Measurements from ENCODE around the gene ZMYM2. TPM values are rescaled to one million over a fixed set of nuclear protein-coding genes. Genes with fewer than 3 reads are reported as not detected.
A peak's percentile ranks its signal among the peaks of the same experiment; 100 is the strongest.

The ZMYM2 gene
- polyA plus RNA-seq, 3 donors: 6.7 to 32.6 (median 8.5) TPM

DNA sequence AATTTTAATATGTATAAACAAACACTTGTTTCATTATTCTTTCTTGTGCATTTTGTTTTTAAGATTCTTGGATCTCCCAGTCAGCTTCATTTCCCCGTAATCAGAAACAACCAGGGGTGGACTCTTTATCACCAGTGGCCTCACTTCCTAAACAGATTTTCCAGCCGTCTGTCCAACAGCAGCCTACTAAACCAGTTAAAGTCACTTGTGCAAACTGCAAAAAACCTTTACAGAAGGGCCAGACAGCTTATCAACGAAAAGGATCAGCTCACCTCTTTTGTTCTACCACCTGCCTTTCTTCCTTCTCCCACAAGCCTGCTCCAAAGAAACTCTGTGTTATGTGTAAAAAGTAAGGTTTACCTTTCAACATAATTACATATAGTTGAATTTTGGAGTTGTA is 44.3 kb downstream of the ZMYM2 start:
- H3K27me3 Mint-ChIP-seq (ENCODE audit: low read depth in 3 of 3): no peaks in the 10 kb centered on the region

GRCh38 chr13:20006206-20006605 is 47.7 kb downstream of the ZMYM2 start:
- H4K20me1 ChIP-seq (ENCODE audit: insufficient read depth, low read length): peaks cover 25% of the 10 kb centered on the region
- H3K4me3 Mint-ChIP-seq: no peak overlapping the region
- H2AFZ ChIP-seq (ENCODE audit: insufficient read depth, low read depth, low read length, poor library complexity, severe bottlenecking): no peak overlapping the region
- peaks cover 79 to 95% of the 10 kb centered on the region in 2 donors for H3K36me3 ChIP-seq (replicated peaks in 1 of 2; ENCODE audit: control insufficient read depth in 1 of 2, insufficient read depth in 2 of 2, low read length in 2 of 2)
- H3K27ac ChIP-seq (ENCODE audit: low read depth in 1 of 2, low read length in 2 of 2): no peak overlapping the region
- H3K4me1 Mint-ChIP-seq: no peaks in the 10 kb centered on the region
- no peak overlapping the region for H3K4me3 ChIP-seq (replicated peaks in 1 of 3; ENCODE audit: low read depth in 2 of 3, low read length in 3 of 3)
- no peak overlapping the region for H3K4me2 ChIP-seq (replicated peaks; ENCODE audit: extremely low read depth, low read length, poor library complexity, severe bottlenecking)
- H3K9me3 Mint-ChIP-seq: peaks cover 0 to 2% (median 0%) of the 10 kb centered on the region in 7 donors
- no peaks in the 10 kb centered on the region for H3K27me3 ChIP-seq (ENCODE audit: control insufficient read depth in 2 of 2, insufficient read depth in 2 of 2, low read length in 2 of 2)
- no peak for DNase-seq
- peaks cover 4% of the 10 kb centered on the region for H3K79me2 ChIP-seq (ENCODE audit: insufficient read depth, low read length)
- H3K9me3 ChIP-seq (replicated peaks in 1 of 2; ENCODE audit: control insufficient read depth in 1 of 2, insufficient read depth in 1 of 2, low read length in 2 of 2): no peaks in the 10 kb centered on the region
- TF ChIP-seq CTCF (IDR thresholded peaks at IDR 0.05): no peak
- H3K27ac Mint-ChIP-seq: no peak overlapping the region
- intact Hi-C loops (cut with micrococcal nuclease): no loop called here
- WGBS (ENCODE audit: insufficient coverage): 100% methylated on average over 1 of the region's 1 CpG
- no peaks in the 10 kb centered on the region for H3K4me1 ChIP-seq (ENCODE audit: control insufficient read depth in 1 of 2, insufficient read depth in 2 of 2, low read length in 2 of 2)
- H3K36me3 Mint-ChIP-seq: peaks cover 62 to 84% of the 10 kb centered on the region in 2 donors
- no peaks in the 10 kb centered on the region for H3K27me3 Mint-ChIP-seq (ENCODE audit: low read depth in 3 of 3)
- no peak overlapping the region for H3K9ac ChIP-seq (ENCODE audit: insufficient read depth, low read length, poor library complexity, severe bottlenecking)

More for the DNA sequence above, 44.3 kb downstream of the ZMYM2 start:
- Mint-ChIP-seq H3K27ac (peak overlapping the region in 1 of 7 donors; percentile 19), H3K9me3 (no peaks in the 10 kb centered on the region), H3K4me1 (no peaks in the 10 kb centered on the region), H3K36me3 (peaks cover 56 to 74% of the 10 kb centered on the region in 2 donors), H3K4me3 (no peak overlapping the region)
- Histone ChIP-seq H3K27me3 (ENCODE audit: control insufficient read depth in 2 of 2, insufficient read depth in 2 of 2, low read length in 2 of 2) (no peaks in the 10 kb centered on the region), H3K36me3 (replicated peaks in 1 of 2; ENCODE audit: control insufficient read depth in 1 of 2, insufficient read depth in 2 of 2, low read length in 2 of 2) (peaks cover 58 to 92% of the 10 kb centered on the region in 2 donors), H2AFZ (ENCODE audit: insufficient read depth, low read depth, low read length, poor library complexity, severe bottlenecking) (no peak overlapping the region), H3K27ac (ENCODE audit: low read depth in 1 of 2, low read length in 2 of 2) (no peak overlapping the region), H3K9ac (ENCODE audit: insufficient read depth, low read length, poor library complexity, severe bottlenecking) (no peak overlapping the region), H3K4me1 (ENCODE audit: control insufficient read depth in 1 of 2, insufficient read depth in 2 of 2, low read length in 2 of 2) (no peaks in the 10 kb centered on the region), H3K79me2 (ENCODE audit: insufficient read depth, low read length) (peaks cover 37% of the 10 kb centered on the region), H4K20me1 (ENCODE audit: insufficient read depth, low read length) (peaks cover 59% of the 10 kb centered on the region), H3K4me2 (replicated peaks; ENCODE audit: extremely low read depth, low read length, poor library complexity, severe bottlenecking) (no peak overlapping the region), H3K4me3 (replicated peaks in 1 of 3; ENCODE audit: low read depth in 2 of 3, low read length in 3 of 3) (no peak overlapping the region), H3K9me3 (replicated peaks in 1 of 2; ENCODE audit: control insufficient read depth in 1 of 2, insufficient read depth in 1 of 2, low read length in 2 of 2) (no peaks in the 10 kb centered on the region)
- intact Hi-C loops (cut with micrococcal nuclease): no loop called here
- WGBS (ENCODE audit: insufficient coverage): 86% methylated on average over 2 of the region's 3 CpGs
- DNase-seq: no peak
- no peak for TF ChIP-seq CTCF (IDR thresholded peaks at IDR 0.05)
